NCI-H69 (cell line): ENCODE results near the gene NTF3.

Experiments used
- DNase-seq: peaks from one replicate; lab custom pipeline; 2025; lab: John Stamatoyannopoulos, UW

NTF3 gene

DNA sequence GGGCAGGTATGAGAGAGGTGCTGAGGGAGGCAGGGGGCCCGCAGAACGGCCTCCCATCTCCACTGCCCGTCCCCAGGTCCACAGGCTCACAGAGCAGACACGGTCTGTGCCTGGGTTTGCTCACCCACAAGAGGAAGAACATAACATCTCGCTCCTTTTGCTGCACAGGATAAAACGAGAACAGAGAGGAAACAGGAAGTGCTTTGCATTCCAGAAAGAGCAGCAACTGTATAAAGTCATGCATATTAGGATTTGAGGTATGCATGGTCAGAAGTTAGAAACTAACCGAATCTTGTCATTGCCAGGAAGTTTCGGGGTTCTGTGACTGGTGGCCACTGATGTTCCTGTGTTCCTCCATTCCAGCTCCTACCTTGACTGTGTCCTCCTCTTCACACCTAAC lies 25.0 kb downstream of the NTF3 start:
- DNase-seq = no peak

DNA sequence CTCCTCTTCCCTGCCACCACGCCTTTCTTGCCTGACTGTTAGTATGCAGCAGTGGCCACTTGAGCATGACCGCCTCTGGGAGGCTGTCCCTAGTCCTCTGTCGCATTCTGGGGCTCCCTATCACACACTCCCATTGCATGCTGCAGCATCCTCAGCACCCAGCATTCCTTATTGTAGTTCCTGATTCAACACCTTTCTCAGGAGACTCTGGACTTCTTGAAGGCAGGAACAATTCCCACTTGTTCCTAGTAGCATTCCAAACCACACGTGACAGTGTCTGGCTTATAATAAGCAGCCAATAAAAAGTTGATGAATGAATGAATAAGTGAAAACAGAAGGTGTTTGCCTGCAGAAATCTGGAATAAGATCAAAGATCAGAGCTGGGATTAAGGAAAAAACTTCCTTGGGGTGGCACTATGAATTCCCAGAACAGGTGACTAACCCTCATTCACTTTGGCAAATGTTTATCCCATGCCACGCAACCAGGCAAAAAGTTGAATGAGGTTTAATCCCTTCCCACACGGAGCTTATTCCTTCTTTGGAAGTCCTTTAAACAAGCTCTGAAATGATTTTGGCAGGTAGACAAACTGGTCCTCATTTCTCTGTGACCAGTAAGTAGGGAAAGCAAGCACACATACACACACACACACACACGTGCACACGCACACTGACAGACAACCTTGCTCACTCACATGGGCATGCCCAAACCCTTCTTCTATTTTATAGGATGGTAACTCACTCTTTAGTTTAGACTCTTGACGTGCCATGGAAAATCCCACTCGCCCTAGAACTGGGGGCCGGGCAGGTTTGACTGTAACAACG lies 26.5 kb downstream of the NTF3 start:
- DNase-seq = no peak

DNA sequence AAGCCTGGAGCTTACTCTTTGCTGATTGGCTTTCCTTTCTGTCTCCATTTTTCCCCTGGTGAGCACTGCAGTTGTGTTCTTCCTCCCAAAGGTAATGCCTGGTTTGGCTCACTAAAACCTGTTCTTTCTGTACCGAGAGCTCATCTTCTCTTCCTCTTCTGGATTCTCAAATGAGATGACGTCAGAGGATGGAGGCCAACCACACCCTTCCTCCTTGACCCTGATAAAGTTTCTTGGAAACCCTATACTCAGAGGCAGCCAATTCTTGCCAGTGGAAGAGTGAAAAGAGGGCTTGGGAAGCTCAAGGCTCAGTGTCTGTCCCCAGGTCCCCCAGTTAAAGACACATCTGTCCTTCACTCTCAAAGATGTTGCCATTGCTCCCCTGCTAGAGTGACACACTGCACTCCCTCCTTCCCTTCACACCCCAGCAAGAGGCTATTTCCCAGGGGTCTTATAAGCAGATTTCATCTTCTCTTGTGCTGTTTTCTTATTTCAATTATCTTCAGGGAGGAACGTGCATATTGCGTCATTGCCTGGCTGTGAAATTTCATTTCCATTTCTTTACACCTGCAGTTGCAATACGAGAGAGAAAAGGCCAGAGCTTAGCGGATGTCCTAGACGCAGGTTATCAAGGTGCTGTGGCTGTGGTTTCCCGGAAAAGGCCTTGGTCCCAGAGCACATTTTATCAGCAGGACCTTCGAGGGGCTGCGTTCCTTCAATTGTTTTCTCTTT lies 27.3 kb downstream of the NTF3 start:
- no peak for DNase-seq

DNA sequence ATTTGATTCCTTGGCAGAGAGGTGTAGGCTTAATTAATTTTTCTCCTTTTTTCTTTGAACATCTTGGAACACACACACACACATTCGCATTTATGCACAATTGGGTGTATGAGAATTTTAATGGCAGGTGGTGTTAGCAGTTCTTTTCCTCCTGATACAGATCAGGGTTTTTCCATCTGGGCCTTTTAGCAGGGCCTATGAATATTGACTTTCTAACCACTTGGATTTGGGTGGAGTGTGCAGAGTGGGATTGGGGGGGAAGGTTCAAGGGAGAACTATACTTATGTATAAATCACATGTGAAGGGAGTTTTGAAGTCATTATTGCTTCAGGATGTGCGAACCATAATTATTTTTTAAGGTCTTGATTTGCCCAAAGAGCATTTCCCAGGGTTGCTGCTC lies 28.9 kb downstream of the NTF3 start:
- no peak for DNase-seq

DNA sequence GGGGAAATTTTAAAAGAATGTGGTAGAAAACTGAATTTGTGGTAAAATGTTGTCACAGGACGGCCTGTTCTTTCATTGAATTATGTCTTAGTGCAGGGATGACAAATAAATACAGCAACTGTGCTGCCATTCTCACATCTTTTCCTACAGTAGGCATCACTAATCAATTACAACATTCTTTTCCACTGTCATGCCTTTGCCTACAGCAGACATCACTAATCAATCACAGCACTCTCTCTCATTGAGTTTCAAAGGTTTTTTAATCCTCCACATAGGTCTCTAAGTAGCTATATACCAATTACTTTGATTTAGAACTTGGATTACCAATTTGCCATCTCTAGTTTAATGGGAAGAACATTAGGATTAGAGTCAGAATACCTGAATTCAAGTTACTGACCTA lies 30.1 kb downstream of the NTF3 start:
- no peak for DNase-seq

DNA sequence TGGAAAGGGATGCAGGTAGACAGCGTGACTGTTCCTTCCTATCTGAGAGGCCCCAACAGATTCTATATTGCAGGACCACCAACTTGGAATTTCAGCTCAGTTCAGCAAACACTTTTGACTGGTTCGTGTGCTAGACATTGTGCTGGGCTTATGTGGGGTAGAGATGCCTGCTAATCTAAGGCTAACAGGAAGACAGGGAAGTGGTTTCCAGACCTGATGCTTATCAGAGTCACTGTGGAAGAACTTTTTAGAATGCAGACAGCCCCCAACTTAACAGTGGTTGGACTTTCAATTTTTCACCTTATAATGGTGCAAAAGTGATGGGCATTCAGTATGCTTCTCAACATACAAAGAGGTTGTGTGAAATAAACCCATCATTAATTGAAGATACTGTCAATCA lies 32.2 kb downstream of the NTF3 start:
- DNase-seq = no peak

DNA sequence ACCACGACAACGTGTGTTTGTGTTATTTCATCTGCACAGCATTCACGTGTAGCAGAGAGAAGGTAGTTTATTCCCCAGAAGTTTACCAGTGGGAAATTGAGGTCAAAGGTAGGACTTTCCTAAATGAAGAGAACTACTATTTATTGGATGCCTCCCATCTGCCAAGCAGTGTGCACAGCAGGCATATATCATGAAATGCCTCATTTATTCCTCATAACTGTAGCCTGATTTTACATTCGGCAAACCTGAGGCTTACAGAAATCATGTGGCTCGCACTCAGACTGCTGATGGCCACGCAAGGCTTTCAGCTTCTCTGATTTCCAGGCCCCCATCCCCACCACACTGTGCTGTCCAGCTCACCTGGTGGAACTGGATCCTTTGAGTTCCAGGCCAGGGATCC lies 33.5 kb downstream of the NTF3 start:
- DNase-seq = no peak

DNA sequence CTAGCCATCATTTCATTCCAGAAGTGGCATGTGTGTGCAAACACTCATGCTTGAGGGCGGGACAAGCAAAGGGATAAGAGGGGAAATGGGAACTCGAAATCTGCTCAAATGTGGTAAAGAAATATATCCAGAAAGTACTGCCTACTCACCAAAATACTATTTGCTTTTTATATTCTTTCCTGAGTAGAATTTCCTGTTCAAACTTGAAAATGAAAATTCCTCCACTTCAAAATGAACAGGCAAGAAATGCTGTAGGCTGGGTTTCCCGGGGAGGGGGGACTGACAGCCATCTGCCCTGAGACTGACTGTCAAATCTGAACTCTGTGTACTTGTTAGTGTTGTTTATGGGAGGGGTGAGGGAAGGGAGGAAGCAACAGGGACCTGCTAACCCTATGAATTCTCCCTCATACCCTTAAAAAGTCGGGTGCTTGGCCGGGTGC lies 34.6 kb downstream of the NTF3 start:
- no peak for DNase-seq

DNA sequence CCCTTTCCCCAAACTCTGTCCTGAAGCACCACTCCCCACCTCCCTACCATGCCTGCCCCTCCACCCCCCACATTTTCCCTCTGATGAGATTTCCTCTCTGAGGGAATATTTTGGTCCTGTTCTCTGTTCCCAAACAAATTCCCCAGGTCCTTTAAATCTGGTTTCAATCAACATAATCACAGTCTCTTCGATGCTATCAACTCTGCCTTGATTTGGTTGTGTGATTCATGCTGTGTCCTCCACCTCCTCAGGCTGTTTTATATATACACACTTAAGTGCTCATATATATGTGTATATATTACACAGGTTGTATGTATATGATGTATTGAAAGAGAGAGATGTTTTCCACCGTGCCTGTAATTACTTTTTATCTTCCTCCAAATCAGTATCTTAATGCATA lies 36.0 kb downstream of the NTF3 start:
- DNase-seq = no peak

DNA sequence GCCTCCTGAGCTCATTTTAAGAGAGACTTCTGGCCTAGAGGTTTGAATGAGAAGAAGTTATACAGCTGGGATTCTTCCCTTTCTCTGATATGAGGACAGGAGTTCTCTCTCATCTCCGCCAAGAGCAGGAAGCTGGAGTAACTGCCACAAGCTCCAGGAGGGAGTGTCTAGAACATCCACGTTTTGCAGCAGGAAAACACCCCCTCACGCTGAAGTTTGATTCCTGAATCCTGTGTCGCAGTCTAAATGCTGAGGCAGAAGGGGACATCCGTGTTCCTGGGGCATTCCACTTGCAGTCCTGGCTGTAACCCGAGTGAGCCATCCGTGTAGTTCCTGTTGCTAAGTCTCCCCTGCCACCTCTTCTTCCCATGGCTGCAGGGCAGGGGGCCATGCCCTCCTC lies 38.3 kb downstream of the NTF3 start:
- no peak for DNase-seq

DNA sequence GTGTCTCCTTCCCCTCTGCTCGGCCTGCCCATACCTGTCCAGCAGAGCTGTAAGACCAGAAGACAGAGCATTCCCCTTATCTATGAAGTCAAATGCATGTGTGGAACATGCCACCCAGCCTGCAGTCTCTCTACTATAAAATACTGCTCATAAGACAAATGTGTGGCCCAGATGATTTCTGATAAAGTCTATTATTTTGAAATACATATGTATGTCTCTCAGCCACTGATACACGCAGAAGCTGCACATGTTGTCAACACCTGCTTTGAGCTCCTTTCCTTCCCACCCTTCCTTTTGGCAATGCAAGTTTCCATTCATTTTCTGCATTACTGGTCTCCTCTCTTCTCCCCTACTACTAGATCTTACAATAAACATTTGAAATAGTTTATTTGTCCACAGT lies 38.8 kb downstream of the NTF3 start:
- DNase-seq = no peak

DNA sequence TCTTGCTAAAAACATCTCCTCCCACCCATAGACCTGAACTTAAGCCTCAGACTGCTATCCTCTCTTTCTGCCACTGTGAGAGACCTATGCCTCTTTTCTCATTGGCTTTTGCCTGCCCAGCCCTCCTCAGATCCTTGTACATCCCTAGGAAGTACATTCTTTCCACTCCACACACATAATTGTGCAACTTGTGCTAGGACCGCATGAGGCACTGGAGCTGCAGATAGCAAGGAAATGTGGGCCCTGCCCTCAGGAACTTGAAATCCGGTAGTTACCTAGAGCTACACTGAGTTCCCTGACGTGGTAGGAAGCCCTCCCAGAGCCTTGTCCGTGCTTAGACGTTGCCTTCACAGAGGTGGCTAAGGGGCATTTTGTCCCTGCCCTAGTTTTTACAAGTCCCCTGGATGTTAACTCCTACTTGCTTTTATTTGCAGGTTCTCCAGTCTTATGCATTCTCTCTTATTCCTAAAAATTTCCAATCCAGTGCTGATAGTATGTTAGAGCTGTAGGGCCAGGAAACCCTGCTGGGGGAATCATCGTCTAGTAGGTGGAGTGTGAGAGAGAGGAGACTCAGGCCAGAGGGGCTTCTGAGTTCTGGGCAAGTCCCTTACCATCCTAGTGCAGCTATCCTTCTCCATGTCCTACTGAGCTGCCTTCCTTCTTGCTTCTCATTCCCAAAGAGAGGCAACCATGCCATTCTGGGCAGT lies 41.3 kb downstream of the NTF3 start:
- no peak for DNase-seq

DNA sequence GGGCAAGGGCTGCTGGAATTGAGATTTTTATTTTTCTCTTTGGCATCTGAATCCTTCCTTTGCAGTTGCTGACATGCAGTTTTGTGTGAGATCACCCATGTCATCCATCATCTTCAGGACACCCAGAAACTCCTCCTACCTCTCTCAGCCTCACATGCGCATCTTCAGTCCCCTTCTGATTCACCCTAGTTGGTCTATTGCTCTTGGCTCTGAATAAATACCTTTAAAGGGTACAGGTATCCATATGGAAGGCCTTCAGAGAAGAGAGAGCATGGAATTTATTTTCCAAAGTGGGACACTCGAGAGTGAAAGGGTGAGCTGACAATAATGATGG lies 41.8 kb downstream of the NTF3 start:
- no peak for DNase-seq

DNA sequence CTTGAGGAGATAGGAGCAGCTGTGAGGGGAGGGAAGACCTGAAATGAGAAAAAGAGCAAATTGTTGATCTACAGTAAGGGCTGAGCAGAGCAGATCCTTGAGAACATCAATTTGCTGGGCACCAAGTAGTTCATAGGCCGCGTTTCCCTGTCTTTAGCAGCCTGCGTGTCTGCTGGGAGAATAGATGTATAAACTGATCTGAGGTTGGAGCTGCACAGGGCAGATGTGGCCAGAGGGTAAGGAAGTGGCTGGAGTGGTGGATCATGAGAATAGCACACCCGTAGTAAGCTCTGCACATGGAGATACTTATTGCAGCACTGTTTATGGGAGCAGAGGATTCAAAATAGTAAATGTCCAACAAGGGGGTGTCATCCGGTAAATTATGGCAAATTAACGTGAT lies 44.4 kb downstream of the NTF3 start:
- DNase-seq = no peak

DNA sequence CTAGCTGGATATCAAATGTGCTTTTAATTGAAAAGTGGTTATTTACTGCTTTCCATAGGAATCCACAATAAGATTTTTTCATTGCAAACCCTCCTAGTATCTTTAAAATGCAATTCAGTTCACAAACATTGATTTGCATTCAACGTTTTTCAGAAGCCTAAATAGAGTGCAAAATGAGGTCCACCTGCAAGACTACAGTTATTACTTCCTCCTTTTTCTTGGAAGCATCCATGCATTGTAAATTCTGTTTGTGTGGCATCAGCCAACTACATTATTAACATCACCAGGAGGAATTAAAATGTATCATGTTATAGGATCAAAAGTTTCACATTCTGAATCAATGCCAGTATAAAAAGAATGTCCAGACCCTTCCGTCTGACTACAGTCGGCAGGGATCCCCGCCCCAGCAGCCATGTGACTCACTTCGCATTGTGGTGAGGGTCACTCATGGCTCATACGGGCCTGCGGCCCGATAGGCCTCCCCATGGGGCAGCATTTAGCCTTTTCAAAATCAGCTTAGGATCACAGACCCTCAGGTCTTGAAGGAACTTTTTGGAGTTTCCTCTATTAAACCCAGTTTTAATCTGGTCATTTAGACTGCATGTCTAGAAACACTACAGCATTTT lies 46.3 kb downstream of the NTF3 start:
- DNase-seq = no peak

DNA sequence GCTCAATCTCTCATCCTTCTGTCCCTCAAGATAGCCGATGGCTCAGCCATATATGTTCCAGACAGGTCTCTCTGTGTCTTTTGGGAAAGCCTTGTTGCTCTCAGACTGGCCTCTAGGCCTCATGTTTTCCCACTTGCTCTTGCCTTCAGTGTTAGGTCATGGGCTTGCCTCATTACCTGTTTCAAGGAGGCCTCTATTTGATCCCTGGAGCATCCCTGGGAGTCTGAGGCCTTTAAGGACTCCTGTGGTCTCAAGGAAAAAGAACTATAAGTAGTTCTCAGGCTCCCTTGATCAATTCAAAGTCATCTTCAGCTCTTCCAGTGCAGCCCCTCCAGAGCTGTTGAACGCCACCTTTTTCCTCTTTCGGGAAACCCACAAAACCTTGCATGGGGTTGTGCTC lies 47.9 kb downstream of the NTF3 start:
- DNase-seq = peak; percentile 86

DNA sequence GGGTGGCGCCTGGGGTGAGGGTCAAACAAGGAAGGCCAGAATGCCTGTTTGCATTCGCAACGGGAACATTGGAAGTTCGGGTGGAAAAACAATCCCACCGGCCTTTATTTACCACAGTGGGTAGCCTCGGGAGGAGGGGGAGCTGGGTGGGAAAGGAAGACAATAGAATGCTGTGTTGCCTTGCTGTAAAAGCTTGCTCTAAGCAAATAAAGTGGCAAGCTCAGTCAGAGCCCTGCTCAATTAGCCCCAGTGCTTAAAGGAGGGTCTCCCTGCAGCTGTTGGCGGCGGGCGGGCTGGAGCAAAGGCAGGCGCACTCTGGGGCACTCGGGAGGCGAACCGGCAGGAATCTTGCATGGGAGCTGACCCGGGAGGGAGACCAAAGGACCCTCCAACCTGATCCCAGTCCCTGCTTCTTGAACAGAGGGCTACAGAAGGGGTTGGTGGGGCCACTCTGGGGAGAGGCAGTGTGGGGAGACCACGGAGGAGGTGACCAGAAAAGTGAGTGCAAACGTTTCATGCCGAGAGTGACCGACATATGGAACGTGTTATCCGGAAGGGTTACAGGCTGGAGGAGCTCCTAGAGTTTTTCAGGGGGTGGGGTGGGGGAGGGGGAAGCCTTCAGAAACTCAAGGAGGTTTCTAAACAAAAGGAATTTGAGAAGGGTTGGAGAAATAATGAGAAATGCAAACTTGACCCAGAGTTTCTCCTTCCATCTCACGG lies 48.5 kb downstream of the NTF3 start:
- peak; percentile 98 for DNase-seq

DNA sequence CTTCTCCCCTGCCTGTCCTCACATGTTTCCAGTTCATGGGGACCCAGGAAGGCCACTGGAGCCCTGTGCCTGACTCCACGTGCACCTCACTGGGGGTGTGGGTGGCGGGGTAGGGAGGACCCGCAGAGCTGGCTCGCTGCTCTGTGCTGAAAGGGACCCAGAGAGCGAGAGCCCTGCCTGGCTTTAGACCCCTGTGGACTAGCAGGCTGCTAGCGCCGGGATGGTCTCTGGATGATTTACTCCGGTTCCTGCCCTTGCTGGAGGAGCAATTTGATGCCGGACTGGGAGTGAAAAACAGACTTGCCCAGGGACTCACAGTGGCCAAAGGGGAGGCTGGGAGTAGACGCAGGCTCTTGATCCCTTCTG lies 49.0 kb downstream of the NTF3 start:
- peak; percentile 83 for DNase-seq

DNA sequence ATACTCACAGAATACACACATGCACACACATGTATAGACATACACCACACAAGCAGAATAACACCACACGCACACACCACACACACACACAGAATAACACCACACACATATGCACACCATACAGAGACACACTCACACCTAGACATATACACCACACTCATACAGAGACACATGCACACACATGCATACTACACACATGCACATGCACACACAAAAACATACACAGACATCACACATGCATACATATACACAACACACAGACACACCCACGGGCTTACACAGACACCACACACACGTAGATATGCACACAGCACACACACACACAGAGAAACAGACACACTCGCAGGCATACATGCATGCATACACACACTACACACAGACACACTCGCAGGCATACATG lies 49.7 kb downstream of the NTF3 start:
- DNase-seq = no peak

DNA sequence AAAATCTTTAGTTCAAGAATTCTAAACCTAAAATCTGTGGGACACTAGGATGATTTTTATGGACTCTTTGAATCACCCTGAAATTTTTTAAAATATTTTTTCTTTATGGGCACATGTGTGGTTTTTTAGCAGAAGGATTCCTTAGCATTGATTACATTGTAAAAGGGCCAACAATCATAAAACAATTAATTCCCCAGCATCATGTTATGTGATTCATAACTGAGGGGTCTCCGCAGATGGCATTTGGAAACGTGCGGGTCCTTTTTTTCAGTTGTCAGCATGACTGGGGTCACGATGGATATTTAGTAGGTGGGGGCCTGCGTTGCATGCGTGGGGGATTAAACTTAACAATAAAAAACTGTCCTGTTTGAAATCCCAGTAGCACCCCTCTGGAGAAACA lies 52.5 kb downstream of the NTF3 start:
- no peak for DNase-seq

DNA sequence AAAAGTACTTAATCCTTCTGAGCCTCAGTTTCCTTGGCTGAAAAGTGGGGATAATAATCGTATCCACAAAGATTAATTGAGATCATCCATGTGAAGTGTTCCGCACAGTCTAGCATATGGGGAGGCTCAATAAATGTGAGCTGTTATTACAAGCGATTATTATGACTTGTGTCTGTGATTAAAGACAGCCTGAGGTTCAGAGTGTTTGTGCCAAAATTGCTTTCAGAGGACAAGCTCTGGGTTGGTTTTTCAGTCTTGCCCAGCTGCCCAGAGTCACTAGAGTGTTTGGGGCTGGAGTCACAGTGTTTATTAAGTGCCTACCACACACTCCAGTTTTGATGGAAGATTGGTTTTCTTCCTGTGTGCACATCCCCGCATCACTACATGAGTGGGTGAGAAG lies 53.5 kb downstream of the NTF3 start:
- DNase-seq = no peak

DNA sequence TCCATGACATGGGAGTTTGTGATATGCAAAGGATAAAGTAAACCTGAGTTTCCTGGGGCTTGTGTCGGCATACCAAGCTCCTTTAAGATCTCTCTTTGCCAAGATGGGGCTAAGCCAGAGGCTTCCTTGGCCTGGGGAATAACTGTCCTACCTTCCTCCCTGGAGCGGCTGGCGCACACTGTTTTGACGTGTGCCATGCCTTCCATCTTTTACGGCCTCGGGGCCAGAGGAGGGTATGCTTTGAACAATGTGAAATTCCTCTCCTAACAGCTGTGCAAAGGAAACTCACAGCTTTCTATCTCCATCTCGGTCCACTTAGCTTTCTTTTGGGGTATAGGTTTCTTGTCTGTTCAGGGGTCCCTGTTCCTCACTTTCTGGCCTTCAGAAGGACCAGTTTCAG lies 55.2 kb downstream of the NTF3 start:
- no peak for DNase-seq
